HTR-8/SVneo (cell line): ENCODE measurements around the gene PDCD10.

Experiments used
- DNase-seq: peaks from one replicate; pipeline ENCODE4 v3.0.0; 2011; ENCODE audit warnings: low spot score, mixed read lengths; ENCODE audit not compliant: insufficient read length
- FAIRE-seq: peaks from 2 replicates; lab custom pipeline; 2011; peaks lifted over from hg19 to GRCh38; lab: Jason Lieb, UNC

The PDCD10 gene

DNA sequence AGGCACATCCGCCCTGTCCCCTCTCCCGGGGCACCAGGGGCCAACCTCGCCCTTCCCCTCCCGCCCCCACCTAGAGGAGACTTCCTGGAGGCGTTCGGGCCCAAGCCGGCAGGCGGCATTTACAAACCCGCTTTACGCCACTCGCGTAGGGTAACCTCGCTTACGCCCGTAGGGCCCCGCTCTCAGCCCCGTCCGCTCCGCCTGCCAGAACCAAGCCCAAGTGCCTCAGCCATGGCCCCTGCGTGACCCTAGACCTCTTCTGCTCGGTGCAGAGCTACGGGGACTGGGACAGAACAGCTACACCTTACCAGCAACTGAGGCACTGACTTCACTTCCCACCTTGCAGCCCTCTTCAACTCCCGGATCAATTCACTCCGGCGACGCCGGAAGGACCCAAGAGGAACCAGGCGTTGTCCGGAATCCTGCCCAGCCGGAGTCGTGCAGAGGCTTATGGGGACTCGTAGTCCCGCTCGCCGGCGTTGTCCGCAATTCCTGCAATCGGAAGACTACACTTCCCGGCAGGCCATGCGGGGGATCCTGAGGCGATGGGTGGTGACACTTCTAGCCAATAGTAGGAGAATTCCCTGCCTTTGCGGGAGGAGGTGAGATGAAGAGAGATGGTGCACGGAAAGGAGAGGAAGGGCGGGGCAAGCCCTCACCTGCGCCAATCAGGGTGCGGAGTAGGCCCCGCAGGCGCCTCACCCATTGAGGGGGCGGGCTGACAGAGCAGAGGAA, at the start of gene PDCD10:
TSS of gene PDCD10 (minus strand) at position 395 of the 735 bp plus-strand sequence. CDS start 14,735 bp downstream, outside the sequence.
- FAIRE-seq (peak; percentile 69), DNase-seq (peak; percentile 89)

DNA sequence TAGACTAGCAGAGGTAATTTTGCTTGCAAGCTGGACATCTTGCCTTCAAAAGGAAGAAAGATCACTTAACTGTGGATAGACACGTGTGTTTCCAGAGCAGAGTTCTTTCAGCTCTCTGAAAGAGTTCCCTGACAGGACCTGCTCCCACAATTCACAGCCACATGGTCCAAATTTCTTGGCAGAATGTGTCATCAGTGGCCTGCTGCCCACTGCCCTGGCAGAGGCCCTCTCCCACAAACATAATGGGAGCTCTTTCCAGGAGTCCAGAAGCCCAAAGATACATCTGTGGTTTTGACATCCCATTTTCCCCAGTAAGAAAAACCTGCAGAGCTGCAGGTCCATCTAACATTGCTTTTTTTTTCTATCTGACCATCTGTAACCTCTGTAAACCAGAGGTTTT, 49.1 kb upstream of the PDCD10 start:
- no peak for FAIRE-seq
- DNase-seq: no peak

DNA sequence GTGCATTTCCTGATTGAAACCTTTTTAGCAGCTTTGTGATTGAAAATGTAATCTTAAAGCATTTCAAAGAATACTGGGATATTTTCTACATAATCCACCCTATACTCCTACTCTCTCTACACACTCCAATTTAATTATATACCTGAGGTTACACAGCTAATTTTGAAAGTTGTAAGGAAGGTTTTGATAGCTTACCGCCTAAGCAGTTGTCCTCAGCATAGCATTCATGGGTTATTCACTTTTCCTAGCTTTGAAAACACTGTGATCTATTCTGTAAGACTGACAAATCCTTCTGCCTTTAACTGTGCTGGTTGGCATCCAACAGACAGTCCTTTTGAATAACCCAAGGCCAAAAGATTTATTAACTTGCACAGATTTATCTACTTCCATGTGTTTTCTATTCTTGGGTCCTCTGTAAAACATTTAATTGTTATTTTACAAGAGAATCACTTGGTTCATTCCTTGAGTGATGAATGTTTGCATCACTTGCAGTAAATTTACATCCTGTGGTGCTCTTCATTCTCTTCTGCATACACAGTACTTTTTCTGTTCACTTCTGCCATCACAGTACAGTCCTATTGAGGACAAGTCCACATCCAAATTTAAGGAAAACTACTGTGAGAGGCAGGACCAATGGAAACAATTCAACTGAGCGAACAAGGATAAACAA, 45.7 kb upstream of the PDCD10 start:
- no peak for DNase-seq
- no peak for FAIRE-seq

DNA sequence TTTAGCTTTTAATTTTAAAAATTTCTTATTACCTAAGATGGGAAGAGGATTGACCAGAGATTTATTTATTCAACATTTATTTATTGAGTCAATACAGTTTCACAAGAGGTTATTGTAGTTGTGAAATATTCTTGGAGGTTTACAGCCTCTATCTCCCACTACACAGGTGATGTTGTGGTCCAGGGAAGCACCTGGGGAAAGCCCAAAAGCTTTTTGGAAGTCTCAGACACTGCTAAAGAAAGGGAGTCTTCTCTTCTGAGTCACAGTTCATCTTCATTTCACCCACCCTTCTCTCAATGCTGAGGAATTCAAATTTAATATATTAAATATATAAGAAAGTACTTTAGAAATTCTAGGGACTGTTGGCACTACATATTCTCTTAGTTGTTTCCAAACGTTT, 42.7 kb upstream of the PDCD10 start:
- no peak for FAIRE-seq
- DNase-seq: no peak

DNA sequence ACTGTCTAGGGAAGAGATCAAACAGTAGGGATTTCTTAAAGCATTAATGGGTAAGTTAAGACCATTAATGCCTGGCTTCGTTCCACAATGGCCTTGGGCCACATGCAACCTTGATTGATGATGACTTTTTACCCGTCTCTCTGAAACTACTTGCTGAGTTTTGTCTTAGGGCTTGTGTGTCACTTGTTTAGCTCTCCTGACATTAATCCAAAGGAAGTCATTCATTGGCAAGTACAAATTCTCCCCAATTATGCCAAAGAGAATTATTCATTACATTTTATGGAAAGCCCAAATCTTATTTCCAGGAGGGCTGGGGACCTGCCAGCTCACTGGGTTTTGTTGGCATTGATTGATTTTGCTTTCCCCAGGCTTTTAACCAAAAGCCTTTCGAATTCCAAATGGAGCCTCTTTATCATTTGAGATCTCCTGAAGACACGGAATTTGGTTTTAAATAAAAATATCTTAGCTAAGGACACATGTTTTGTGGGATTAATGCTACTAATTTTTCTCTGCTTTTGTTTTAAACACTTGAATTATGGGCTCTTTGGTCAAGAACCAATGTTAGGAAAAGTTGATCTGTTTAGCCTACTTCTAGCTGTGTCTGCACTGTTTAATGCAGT, 41.5 kb upstream of the PDCD10 start:
- DNase-seq: no peak
- no peak for FAIRE-seq

DNA sequence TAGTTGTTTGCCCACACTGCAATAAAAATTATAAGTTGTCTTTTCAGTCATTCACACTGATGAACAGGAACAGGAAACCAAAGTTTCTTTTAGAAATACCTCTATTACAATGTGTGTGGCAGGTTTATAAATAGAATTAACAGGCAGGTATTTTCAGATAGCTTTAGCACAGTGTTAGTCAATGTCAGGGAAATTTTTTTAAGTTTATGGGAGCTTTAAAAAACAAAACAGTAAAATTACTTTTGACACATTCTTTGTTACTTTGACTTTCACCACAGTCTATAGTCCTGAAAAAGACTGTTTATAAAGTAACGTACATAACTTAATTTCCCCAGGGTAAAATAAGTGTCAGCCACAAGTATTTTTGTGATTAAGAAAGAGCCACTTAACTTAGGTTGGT, 38.9 kb upstream of the PDCD10 start:
- DNase-seq (no peak), FAIRE-seq (no peak)

DNA sequence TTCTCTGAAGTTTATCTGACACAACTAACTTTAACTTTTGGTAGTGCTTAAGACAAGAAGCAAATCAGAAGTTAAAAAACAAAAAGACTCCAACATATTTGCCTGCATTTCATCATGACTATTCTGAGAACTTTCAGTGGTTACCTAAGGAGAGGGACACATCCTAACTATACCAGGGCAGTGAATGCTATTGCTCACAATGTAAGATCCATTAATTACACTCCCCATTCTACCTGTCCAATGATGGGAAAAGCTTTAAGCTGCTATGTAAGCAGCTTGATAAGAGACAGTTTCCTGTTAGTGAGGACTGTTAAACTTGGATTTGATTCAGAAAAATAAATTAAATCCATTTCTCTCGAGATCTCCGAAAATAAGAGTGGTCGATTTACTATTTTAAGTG, 38.3 kb upstream of the PDCD10 start:
- DNase-seq (no peak), FAIRE-seq (no peak)

DNA sequence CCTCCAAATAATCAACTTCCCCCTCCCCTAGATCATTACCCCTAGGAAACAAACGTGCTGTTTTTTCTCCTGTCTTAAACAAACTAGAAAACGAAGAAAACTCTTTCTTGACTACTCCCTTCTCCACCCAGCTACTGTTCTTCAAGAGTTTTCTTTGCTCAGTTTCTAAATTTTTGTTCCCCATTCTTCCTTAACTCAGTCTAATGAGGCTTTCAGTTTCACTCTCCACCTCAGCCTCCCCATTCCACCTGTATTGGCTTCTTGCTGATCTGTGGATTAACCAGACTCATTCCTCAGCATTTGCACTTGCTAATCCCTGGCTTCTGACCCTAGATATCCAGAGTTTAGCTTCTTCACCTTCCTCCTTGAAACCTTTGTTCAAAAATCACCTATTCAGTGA, 27.6 kb upstream of the PDCD10 start:
- no peak for FAIRE-seq

DNA sequence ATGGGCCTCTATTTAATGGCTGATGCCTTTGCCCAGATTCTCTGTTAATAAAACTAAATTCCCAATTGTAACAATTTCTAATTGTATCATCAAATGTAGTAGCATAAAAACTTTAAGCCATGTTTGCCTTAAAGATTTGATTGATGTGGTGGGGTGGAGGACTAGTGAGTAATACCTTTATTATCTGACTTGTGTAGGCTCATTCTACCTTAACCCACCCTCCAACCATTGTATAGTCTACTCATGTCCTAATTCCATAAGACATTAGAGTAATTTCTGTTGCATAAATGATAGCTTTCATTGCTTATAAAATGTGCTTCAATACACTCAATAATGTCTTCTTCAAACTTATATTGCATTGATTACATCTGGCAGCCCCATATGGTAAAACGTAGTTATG, 26.6 kb upstream of the PDCD10 start:
- FAIRE-seq (no peak), DNase-seq (no peak)

More for the DNA sequence above, 27.6 kb upstream of the PDCD10 start:
- DNase-seq: no peak

DNA sequence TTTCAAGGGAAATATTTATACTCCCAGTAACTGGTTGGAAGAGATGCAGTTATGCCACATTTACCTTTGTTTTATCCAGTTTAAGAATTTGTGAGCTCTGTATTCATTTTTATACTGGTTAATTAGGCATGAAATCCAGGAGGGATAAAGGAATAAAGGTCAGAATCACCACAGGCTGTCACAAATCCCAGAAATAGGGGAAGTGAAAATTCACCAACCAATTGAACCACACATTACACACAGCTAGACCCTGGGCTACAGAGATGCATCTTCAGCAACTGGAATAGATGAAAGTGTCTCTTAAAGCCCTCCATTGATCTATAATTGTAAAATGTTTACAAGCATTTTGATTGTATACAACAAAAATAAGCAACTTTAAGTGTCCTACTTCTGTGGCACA, 19.4 kb upstream of the PDCD10 start:
- DNase-seq (no peak), FAIRE-seq (no peak)

DNA sequence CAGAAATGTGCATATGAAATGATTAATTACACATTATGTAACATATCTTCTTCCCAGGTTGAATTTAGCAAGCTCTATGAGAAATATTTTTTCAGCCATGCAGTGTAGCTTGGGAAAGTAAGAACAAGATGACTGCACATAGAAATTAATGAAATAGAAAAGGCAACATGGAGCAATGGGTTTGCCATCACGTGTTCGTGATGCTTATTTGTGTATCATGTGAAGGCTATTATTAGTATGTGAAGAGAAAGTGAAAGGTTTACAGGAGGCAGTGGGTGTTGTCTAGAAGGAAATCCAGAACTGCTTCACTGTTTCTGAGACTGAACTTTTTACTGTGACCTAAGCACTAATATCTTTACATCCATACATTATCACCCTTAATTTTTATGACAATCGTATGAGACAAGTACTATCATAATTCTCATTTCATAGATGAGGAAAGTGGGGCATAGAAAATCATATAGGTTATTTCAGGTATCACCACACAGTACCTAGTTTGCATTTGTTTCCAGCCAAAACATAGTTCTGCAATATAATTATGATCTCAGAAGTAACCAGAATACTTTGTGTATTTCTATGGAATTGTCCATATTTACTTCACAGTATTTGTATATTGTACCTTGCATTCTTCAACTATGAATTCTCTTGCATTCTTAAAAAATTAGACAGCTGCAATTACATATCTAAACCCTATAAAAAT, 15.7 kb upstream of the PDCD10 start:
- no peak for DNase-seq
- FAIRE-seq: no peak

DNA sequence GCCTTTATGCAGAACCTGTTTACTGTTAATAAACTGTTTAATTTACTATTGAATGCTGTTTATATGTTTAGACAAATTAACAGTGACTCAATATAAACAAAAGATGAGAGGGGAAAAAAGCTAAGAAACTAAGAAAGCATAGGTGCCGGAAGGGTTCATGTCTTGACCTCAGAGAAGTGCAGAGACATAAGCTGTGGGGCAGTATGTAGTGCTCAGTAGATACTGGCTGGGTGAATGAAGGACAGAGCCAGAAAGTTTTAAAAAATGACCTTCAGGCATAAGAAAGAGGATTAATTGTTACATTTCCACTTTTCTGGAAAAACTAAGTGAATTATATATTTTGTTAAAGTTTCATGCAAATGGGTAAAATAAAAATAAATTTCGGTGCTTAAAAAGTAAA, 15.0 kb upstream of the PDCD10 start:
- FAIRE-seq: no peak

DNA sequence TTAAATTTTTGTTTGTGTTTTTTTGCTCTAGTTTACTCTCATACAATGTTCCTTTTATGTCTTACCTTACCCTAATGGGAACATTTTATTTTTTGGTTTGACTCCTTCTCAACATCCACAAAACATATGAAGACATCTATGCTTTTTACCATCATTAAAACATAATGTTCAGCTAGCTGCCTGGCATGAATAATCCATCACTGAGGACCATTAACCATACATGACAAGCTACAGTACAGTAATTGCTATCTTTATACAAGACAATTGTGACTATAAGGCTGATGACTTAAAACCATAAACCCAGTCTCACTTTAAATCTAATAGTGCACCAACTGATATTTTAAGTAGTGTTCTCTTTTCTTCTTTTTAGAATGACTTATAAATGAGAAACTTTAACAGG, 14.5 kb upstream of the PDCD10 start:
- FAIRE-seq (no peak), DNase-seq (no peak)

More for the DNA sequence above, 15.0 kb upstream of the PDCD10 start:
- no peak for DNase-seq

DNA sequence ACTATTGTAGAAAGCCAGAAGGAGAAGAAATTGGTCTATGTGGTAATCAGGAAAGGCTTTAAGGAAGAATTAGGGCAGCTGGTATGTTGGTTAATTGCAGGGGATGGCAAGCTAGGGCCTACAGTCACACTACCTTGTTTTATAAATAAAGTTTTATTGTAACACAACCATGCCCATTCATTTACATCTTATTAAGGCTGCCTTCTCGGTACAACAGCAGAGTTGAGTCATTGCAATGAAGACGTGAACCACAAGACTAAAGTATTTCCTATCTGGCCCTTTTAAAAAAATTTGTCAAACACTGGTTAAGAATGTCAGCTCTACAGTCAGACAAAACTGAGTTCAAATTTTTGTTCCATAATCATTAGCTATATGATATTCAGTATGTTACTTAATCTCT, 9.1 kb upstream of the PDCD10 start:
- DNase-seq (no peak), FAIRE-seq (no peak)

DNA sequence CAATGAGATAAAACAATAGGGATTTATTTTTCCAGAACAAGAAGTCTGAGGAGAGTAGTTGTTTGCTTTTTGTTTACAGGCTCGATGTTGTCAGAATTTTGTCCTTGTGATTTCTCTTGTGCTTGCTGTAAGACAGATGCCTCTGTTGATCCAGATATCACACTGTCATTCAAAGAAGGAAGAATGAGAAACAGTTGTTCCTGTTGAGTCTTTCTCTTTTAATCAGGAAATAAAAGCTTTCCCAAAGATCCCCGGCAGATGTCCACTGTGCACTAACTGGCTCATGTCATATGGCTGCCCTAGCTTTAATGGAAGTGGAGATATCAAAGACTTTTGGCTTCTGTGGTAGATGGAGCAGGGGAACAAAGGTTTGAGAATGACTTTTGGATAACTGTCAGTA, 7.6 kb upstream of the PDCD10 start:
- DNase-seq (no peak), FAIRE-seq (no peak)

DNA sequence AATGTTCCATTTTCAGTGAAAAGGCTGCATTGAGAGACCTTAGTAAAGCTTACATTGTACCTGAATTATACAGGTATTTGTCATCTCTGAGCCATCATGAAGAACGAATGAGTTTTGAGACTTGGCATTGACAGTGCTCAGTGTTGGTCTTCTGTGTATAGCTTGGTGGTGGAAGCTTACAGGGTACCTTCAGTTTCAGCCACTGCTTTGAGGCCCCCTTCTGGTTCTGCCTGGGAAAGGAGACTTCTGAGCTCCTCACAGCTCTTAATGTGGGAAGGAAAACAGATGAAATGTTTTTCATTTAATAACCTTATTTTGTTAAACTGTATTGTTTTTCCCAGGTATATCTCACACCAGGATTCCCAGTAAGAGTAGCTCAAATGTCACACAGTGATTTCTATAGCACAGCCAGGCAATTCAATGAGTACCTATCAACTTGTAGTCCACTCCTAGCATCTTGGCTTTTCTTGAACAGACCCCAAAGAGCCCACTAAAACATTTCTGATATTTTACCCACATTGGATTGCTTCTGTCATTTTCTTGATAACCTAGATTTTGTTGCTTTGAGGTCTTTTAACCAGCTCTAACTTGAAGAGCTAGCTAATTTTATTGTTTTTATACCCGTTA, 6.4 kb upstream of the PDCD10 start:
- DNase-seq: peak; percentile 20
- no peak for FAIRE-seq

DNA sequence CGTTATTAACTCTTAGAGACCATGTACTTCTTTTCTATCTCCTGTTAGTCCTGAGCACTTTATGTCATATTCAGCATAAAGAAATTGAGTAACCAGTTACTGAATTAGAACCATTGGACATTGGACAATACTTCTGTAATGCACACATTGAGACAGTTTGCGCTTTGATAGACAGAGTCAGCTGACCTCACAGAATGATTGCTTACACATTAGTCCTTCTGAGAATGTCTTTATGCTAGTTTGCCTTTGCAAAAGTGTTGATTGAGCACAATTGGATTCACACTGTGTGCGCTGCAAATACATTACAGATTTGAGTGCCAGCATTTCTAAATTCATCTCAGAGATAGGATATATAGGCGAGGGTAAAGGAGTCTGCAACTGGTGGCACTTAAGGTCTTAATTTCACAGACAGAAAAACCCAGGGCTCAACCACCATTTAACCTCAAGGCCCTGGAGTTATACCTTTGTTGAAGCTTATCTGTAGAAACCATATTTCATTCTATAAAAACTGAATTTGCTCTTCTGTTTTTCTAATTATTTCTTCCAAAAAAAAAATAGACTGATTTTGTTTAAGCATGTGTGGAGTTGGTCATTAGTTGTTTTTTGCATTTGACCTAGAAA, 4.6 kb upstream of the PDCD10 start:
- FAIRE-seq: no peak

DNA sequence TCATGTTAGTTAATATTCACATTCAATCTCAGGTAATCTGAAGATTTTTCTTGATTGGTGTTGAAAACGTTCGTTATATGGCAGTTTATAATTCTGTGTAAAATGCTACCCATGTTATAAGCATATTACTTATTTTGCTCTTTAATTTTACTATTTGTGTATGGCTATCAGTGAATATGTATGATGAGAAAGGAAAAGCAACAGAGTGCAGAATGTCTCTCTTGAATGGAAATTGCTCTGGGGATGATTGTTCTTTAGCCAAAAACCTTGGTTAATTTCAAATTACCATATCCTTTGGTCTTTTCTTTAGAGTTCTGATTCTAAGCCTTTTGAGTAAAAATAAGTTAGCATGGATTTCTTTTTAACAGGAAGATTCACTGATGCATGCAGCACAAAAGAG, 3.3 kb upstream of the PDCD10 start:
- DNase-seq (no peak), FAIRE-seq (no peak)

More for the DNA sequence above, 4.6 kb upstream of the PDCD10 start:
- no peak for DNase-seq

DNA sequence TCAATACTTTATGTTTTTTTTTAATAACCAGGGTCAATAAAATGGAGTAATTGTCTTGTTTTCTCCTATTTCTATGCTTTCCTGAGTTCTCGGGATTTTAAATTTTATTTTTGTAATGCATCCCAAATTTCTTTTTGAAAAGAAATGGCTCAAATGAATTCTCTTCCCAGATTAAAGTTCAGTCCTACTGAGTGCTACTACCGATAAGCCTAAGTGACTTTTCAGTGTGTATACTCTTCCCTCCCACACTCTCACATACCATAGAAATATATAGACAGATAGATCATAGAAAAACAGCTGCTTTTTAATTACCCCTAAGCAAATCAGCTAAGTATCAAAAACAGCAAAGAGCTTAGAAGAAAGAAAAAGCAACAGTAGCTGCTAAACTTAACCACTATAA, 2.3 kb upstream of the PDCD10 start:
- no peak for DNase-seq
- no peak for FAIRE-seq

DNA sequence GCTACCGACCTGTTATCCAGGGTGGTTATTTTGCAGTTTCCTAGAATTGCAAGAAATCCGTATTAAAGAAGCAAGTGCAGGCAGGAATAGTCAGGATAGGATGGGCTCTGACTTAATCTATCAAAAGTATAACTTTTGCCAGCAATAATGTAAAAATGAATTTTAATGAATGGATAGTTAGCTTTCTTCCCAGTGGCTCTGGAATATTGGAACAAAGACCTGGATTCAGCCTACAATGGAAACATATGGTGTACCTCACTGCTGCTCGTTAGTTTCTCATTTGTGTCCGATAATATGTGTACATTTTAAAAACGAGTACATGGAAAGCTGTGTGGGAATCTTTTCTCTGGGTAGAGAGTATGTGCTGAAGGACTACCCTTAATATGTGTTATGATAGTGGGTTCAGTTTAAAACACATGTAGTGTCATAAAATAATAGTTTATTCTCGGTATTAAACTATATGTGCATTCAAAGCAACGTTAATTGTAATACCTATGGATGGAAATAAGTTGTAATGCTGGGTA, 1.6 kb upstream of the PDCD10 start:
- DNase-seq (no peak), FAIRE-seq (no peak)
